ENCODE measurements around the gene AGBL1. TPM values are rescaled to one million over a fixed set of nuclear protein-coding genes. Genes with fewer than 3 reads are reported as not detected.
"Not testable (repeated sequence)": the region's sequence is repeated elsewhere in the genome, so short reads cannot be mapped to it uniquely, and the experiment has no call there.

The AGBL1 gene
- total RNA-seq, 1 donor from 2014 or later: 4.8 TPM

DNA sequence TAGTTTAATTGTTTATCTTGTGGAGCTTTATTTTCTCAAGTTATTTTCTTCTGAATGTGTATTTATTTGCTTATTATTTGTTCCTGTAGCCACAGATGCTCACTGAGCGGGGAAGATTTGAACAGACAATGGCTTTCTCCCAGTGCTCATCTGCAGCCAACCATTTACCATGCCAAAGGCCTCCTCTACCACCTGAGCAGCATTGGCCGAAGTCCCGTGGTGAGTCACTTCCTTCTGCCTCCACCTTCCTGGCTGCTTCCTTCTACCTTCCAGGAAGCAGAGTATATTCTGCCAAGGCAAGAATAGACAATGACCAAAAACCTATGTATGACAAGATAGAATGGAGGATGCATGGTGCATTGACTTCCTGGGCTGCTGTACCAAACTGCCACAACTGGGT is 443.1 kb downstream of the AGBL1 start:
- no peak for DNase-seq

DNA sequence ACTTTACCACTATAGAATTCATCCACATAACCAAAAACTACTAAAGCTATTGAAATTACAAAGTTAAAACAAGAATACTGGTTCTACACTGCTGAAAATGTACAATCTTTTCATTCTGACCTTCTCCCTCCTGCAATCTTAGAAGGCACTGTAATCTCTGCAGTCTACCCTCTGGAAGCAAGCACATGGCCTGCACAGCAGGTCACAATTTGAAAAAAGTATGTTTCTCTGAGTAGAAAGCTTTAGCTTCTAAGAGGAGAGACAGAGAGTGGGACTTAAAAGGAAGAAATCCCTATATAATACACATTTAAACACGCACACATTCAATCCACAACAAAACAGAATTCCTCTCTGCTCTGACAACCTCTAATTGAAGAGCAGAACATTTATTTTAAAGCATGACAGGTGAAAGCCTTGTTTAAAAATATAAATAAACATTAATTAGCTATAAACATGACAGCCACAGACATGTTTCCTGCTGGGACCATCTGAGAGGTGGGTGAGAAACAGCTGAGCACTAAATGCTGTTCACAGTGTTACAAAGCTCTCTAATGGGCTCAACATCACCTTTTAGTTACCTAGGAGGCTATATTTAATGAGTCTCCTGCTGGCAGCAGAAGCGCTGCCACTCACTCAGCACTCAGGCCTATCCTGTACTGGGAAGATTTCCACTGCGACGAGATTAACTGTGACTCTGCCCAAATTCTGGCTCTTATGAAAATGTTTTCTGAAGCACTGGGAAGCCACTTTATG is 447.4 kb downstream of the AGBL1 start:
- no peak for DNase-seq

DNA sequence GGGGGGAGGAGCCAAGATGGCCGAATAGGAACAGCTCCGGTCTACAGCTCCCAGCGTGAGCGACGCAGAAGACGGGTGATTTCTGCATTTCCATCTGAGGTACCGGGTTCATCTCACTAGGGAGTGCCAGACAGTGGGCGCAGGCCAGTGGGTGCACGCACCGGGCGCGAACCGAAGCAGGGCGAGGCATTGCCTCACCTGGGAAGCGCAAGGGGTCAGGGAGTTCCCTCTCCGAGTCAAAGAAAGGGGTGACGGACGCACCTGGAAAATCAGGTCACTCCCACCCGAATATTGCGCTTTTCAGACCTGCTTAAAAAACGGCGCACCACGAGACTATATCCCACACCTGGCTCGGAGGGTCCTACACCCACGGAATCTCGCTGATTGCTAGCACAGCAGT is 448.4 kb downstream of the AGBL1 start:
- DNase-seq: not testable (repeated sequence)

DNA sequence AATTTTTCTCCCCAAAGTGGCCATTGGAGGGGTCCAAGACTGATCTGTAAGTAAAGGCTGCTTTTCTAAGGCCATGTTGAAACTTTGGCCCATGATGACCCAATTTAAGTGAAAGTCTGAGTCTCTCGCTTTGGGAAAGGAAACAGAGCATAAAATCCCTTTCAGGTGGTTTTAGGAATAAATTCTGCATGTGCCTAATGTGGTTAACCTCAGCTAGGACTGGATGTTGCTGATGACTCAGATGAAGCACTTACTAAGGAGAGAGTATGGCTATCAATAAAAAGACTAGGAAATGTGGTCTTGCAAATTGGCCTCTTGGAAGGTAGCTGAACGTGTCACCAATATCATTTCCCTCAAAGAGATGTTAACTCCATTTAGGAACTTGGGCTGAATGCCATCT is 458.5 kb downstream of the AGBL1 start:
- DNase-seq: no peak

DNA sequence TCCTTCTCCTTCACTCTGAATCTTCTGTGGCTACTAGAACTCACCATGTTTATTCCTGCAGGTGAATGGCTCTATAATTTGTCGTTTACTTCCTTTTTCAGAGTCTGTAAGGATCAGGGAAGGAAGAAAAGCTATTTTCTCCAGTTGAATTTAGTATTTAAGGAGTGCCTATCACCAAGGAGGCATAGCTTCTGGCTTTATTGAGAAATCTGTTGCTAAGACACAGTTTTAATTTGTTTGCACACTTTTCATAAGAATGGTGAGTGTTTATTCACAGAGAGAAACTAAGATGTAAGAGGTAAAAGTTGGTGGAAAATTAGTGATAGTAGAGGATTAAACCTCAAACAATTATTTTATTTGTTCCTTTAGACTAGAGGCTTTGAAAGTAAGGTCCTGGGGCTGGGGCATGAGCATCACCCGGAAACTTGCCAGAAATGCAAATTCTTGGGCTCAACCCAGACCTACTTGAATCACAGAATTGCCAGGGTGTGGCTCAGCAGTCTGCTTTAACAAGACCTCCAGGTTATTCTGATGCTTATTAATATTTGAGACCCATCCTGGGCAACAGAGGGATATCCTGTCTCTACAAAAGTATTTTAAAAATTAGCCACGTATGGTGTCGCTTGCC is 461.3 kb downstream of the AGBL1 start:
- no peak for DNase-seq

DNA sequence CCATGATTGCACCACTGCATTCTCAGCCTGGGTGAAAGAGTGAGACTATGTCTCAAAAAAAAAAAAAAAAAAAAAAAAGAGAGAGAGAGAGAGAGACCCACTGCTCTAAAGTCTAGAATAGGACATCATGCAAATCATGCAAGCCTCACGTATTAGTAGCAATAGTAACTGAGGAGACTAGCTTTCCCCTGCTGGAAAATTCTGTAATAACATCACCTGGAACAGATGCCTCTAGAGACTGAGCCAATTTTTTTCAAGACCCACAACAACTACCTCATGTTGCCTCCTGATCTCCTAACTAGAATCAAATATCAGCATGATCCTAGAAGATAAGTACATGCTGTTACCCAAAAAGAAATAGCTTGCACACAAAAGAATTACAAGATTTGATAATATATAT is 461.9 kb downstream of the AGBL1 start:
- no peak for DNase-seq

DNA sequence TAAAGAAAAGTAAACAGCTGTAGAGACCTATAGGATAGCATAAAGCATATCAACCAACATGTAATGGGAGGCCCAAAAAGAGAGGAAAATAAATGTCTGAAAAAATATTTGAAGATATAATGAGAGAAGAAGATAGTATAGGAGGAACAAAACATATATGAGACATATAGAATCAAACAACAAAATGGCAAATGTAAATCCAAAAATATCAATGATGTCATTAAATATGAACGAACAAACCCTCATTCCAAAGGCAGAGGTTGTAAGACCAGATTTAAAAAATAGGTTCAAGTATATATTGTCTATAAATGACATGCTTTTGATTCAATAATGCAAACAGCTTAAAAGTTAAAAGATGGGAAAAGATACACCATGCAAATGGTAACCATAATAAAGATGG is 470.4 kb downstream of the AGBL1 start:
- no peak for DNase-seq

DNA sequence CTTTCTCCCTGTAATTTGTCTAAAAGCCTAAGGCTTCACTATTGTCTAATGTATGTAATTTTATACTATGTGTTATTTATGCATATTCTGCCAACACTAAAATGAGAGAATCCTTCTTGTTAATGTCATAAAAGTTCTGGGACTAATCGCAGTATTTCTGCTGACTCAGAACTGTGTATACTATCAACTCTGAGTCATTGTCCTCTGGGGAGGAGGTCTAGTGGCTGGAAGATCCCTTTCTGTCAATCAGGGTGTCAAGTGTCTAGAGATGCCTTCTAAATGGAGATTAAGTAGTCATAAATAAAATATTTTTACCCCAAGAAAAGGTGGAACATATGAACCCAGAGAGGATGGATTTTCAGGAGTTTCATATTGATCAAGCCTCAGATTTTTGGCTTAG is 473.4 kb downstream of the AGBL1 start:
- DNase-seq: no peak

DNA sequence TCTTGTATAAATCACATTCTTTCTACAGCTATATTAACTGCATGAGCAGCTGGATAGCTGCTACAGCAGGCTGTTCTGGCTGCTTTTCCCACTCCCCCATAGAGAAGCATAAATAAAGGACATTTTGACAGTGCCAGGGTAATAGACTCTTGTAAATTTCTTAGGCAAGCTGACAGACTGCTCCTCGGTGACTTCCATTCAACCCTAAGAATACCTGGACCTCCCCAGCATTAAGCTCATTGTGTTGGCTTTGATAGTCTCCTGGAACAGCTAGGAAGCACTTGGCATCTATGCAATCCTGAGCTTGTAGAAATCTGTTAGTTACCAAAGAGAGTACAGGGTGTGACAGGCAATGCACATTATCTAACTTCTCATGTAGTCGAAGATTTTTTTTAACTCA is 475.4 kb downstream of the AGBL1 start:
- peak; percentile 31 for DNase-seq

DNA sequence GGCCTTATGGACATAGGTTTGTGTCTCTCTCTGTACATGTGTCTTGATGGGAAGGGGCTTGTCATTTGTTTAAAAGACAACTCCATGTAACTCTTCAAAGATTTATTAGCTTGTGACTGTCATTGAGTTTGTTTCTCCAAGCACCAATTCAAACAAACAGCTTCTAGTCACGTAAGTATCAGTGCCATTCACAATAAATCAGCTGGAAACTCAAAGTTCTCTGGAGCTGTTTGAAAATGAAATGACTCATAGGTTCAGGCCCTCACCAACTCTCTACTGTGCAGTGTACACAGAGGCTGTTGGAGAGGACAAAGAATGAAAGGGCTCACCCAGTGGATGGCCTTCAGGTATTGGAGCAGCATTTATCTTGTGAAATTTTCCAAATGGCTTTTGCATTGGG is 476.3 kb downstream of the AGBL1 start:
- no peak for DNase-seq

DNA sequence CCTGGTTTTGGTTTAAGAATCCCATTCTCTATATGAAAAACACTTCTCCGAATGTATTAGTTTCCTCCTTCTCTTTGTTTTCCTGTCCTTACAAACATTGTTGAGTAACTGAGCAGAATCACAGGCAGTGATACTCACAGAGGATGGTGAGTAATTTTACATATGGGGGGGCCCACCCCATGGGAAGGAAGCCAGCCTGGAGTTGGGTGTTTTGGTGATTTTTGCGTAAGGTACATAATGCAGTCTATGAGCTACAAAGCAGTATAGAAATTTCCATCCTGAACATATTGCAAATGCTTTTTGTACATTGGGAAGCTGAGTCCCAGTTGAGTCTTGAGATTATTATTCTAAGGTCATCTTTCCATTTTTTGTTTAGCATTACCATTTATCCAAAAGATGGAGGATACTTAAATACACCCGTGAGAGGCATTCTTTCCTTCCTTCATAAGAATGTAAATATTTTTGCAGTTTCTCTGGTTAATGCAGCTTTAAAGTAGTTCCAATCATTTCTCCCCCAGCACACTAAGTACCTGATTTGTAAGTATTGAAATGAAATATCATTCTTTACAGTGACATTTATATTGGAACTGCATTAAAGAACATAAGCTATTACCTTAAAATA is 476.8 kb downstream of the AGBL1 start:
- no peak for DNase-seq

DNA sequence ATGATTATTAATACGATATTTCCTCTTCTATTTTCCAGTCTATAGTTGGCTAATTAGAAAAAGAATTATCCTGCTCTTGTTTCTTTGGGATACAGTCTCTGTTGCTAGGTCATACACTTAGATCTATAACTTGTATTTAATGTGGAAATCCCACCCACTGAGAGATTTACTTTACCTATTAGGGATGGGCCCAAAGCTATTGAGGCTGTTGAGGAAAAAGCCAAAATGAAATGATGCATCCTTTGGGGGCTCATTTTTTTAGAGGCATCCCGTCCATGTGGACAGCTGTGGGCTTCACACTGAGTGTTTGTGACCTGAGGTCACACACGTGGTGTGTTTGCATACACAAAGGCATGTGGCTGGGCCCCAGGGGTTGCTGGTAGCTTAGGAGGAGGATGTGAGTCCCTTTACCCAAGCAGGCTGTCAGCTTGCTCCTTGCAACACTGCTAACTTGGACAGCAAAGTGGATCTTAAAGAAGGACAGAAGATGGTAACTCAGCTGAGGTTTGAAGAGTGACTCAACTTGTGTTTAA is 477.4 kb downstream of the AGBL1 start:
- DNase-seq: no peak

DNA sequence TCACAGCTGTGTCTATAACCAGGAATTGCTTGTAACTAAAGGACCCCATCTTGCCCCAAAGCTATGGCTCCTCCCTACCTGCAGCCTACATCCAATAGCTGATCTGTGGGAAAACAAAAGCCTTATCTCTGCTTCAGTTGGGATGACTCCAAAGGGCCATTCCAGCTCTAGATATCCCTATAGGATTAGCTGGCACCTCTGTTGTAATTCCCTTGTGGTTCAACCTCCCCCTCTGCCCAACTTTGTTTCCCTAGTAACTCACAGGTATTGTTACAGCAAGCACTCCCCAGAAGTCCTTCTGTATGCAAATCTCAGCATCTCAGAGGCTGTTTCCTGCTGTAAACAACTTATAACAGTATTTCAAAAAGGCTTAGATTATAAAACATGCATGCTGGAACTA is 478.6 kb downstream of the AGBL1 start:
- no peak for DNase-seq

DNA sequence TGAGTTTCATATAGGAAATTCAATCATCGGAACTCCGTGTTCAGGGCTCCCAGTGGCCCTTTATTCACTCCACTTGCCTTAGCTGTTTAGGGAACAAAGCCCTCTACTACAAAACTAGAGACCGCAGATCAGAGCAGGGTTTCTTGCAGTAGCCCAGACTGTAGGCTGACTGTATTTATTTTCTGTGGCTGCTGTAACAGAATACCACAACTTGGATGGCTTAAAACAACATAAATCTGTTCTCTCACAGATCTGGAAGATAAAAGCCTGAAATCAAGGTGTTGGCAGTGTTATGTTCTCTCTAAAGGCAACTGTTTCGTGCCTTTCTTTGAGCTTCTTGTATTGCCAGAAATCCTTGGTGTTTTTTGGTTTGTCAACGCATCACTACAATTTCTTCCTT is 479.0 kb downstream of the AGBL1 start:
- DNase-seq: no peak

DNA sequence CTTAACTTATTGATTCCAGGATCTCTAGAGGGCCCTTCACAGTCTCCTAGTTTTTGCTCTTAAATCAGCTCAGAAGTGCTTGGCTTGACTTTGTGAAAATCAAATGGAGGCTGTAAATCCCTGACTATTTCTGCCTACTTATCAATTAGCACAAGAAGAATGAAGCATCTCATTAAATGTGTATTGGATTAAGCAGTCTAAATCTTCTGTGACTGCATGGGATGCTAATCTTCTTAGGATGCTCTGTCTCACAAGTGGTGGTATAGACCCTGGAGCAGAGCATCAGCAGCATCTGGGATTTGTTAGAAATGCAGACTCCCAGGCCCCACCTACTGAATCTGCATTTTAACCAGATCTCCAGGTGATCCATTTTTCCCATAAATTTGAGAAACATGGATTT is 488.7 kb downstream of the AGBL1 start:
- no peak for DNase-seq

DNA sequence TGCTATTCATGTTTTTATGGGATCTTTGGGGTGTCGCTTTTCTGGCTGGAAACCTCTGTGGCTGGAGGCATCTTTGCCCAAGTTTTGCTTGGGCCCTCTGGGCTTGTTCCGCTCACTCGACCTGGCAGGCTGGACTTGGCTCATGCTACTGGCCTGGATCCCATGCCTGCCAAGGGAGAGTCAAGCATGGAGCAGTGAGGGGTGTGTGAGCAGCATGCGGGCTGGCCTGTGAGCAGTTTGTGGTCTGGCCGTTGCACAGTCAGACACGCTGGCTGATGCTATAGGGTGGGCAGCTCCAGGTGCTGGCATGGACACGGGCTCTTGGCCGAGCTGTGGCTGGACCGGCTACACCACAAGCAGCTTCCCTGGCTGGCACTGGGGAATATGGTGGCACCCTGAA is 491.1 kb downstream of the AGBL1 start:
- DNase-seq: no peak

DNA sequence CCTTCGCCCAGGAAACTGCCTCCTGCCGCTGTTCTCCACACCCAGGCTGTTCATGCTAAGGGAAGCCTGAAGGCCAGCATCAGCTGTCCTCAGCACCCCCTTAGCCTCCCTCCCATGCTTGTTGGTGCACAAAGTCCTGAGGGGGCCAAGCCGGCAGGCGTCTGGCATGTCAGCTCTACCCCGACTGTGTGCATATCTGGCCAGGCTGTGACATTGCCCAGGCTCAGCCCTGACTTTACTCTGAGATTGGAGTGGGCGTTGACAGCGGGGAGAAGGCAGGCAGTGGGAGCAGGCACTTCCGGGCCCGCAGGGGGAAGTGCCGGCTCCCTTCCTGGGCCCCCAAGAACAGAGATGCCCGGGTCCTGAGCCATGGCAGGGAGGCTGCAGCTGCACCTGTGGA is 492.2 kb downstream of the AGBL1 start:
- DNase-seq: no peak

DNA sequence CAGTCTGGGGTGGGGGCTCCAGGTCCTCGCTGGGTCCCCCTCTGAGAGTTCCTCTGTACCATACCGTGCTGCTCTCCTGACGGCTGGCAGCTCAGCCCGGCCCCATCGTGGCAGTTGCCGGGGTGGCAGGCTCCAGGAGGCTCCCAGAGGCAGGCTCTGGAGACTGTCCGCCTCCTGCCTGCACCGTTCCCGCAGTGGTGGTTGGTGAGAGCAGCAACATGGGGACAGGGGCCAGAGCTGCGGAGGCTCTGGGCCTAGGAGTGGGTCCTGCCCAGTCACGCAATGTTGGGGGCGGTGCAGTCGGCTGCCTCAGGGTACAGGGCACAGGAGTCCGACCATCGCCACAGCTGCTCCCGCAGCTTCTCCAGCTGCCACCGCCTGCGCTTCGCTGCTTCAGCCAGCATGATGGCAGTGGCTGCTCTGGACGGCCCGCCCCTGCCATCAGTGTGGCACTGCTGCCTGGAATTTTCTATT is 492.7 kb downstream of the AGBL1 start:
- no peak for DNase-seq

DNA sequence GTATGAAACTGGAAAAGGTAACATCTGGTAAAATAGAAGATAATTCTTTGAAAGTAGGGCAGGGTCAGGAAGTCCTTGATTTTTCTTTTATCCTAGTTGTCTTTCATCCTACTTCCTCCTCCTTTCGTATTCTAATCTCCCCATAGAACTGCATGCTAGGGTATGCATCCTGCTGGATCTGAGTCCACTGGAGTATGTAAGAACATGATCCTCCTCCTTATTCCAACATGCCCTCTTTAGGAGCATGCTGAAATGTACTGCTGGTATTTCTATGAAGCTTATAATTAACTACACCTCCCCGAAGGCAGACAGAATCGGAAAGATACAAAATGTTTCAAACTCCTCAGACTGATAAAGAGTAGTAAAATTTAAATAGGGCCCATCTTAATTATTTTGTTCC is 493.8 kb downstream of the AGBL1 start:
- no peak for DNase-seq

DNA sequence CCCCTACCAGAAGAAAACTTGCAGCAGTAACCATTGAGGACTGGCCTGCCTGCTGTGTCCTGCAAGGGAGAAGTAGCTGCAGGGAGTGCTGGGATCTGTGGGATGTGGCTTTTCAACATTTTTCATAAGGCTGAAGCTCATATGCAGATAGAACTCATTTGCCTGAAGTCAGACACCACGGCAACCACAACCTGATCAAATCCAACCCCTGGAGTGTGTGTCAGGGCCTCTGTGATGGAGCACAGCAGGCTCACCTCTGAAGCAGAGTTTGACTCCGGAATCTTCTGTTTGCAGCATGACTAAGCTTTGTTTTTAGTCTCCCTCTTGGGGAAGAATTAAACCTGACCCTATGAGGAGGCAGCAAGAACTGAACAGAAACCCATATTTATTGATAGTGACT is 508.7 kb downstream of the AGBL1 start:
- DNase-seq: no peak

DNA sequence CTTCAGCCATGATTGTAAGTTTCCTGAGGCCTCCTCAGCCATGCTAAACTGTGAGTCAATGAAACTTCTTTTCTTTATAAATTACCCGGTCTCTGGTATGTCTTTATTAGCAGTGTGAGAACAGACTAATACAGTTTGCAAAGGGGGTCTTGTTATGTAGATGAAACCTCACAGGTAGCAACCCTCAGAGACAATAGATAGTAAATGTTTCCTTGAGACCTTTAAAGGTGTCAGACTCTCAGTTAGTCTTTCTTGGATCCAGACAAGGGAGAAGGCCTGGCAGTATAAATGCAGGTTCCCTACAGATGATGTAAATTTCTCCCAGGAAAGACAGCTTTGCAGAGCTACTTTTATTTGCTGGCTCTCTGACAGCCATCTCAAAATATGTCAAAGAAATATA is 510.8 kb downstream of the AGBL1 start:
- no peak for DNase-seq

DNA sequence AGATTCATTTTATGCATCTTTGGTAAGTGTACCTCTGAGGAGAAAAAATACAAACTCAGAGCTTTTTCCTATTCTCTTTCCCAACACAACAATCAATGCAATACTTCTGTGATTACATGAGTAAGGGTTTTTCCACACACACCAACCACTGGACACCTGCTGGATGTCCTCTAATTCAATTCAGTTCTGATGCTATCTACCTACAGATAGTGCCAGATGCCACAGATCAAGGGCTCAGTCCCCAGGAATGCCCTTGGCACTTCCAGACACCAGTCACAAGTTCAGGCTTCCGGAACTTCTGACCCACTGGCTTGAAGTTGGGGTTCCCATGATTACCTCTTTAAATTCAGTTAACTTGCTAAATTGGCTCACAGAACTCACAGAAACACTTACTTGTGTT is 511.5 kb downstream of the AGBL1 start:
- no peak for DNase-seq

DNA sequence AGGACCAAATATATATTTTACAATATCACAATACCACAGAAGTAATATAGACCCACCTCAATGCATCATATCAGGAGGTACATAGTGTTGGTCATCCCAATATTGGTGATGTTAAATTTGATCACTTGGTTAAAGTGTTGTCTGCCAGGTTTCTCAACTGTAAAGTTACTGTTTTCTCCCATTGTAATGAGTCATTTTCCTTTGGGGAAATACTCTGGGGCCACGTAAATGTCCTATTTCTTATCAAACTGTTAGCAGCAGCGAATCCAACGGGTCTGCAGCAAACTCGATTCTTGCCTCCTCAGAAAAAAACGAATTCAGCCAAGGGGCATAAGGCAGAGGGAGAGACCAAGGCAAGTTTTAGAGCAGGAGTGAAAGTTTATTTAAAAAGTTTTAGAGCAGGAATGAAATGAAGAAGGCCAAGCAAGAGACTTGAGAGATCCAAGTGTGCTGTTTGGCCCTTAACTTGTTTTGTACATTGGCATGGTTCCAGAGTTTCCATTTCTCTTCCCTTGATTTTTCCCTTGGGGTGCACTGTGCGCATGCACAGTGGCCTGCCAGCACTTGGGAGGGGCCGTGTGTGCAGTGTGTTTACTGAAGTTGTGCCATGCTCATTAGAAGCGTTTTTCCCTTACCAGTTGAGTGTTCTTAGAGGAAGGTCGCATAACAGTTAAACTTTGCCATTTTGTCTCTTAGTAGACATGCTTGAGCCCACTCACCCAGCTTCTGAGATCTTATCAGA is 512.5 kb downstream of the AGBL1 start:
- DNase-seq: peak; percentile 21

Measured in skin of body (tissue), 2 donors.